Bronchial epithelial cell (primary cell): ENCODE data around the gene LRCH3. TPM values are rescaled to one million over a fixed set of nuclear protein-coding genes. Genes with fewer than 3 reads are reported as not detected.

Experiments used
- DNase-seq: peaks from one replicate; pipeline ENCODE4 v3.0.0-alpha.2; 2010; ENCODE audit warnings: low read depth
- FAIRE-seq: peaks from 2 replicates; lab custom pipeline; 2011; peaks lifted over from hg19 to GRCh38; lab: Jason Lieb, UNC
- H3K27me3 ChIP-seq: 2 replicates; pipeline ENCODE4 v1.5.1; 2011; ENCODE audit warnings: low read length; ENCODE audit not compliant: control insufficient read depth, insufficient read depth
- H3K36me3 ChIP-seq: 2 replicates; pipeline ENCODE4 v1.5.1; 2011; ENCODE audit warnings: low read length; ENCODE audit not compliant: control insufficient read depth, insufficient read depth
- H3K4me3 ChIP-seq: 2 replicates; pipeline ENCODE4 v1.5.1; 2011; ENCODE audit warnings: mild to moderate bottlenecking, low read depth, low read length, control low read depth
- CTCF ChIP-seq: IDR thresholded peaks from 2 replicates; pipeline ENCODE4 v1.5.1; 2011; ENCODE audit warnings: mild to moderate bottlenecking, moderate library complexity, low read length, control low read depth, inconsistent platforms; ENCODE audit not compliant: insufficient read depth, severe bottlenecking
- total RNA-seq: library from RNA; depleted of rRNA; stranded (reverse); fragments of >200 nt; gene quantifications from 2 replicates; pipeline ENCODE4 v1.2.1, GENCODE V29; 2014

LRCH3 gene
- total RNA-seq, 1 donor from 2014 or later, result 25.5 TPM

GRCh38 chr3:197837282-197837681, 46.2 kb downstream of the LRCH3 start:
- H3K36me3 ChIP-seq, result peaks cover 12% of the 10 kb centered on the region
- DNase-seq, result no peak
- no peaks in the 10 kb centered on the region for H3K27me3 ChIP-seq
- no peak for FAIRE-seq
- no peak overlapping the region for H3K4me3 ChIP-seq
- TF ChIP-seq CTCF, result no peak

GRCh38 chr3:197841789-197842188, 50.7 kb downstream of the LRCH3 start:
- Histone ChIP-seq H3K36me3 (peaks cover 16% of the 10 kb centered on the region), H3K4me3 (no peak overlapping the region), H3K27me3 (no peaks in the 10 kb centered on the region)
- DNase-seq, result no peak
- no peak for TF ChIP-seq CTCF
- no peak for FAIRE-seq

GRCh38 chr3:197846491-197846890, 55.4 kb downstream of the LRCH3 start:
- FAIRE-seq, result no peak
- H3K36me3 ChIP-seq, result peaks cover 11% of the 10 kb centered on the region

GRCh38 chr3:197847866-197848401, 56.9 kb downstream of the LRCH3 start:
- Histone ChIP-seq H3K4me3 (no peak overlapping the region), H3K36me3 (peaks cover 7% of the 10 kb centered on the region), H3K27me3 (no peaks in the 10 kb centered on the region)
- FAIRE-seq (peak; percentile 58), DNase-seq (no peak)
- TF ChIP-seq CTCF, result no peak

More at GRCh38 chr3:197846491-197846890, 55.4 kb downstream of the LRCH3 start:
- H3K4me3 ChIP-seq, result no peak overlapping the region
- DNase-seq, result no peak
- H3K27me3 ChIP-seq, result no peaks in the 10 kb centered on the region
- no peak for TF ChIP-seq CTCF

- peaks cover 2% of the 10 kb centered on the region for H3K36me3 ChIP-seq
- peak; percentile 75 for FAIRE-seq
Observed at GRCh38 chr3:197854596-197855343, 63.7 kb downstream of the LRCH3 start.

More at GRCh38 chr3:197854596-197855343, 63.7 kb downstream of the LRCH3 start:
- no peak for TF ChIP-seq CTCF
- DNase-seq, result peak; percentile 92
- no peaks in the 10 kb centered on the region for H3K27me3 ChIP-seq
- no peak overlapping the region for H3K4me3 ChIP-seq
